IMR-90 (cell line): ENCODE measurements around the gene ZNF831. TPM values are rescaled to one million over a fixed set of nuclear protein-coding genes. Genes with fewer than 3 reads are reported as not detected.

ENCODE experiments used
- ATAC-seq: fragments of 200-7000 bp; cut with Tn5 transposase; 2 replicates; pipeline ENCODE4 v1.9.1; 2020; ENCODE audit warnings: low read depth, mild to moderate bottlenecking, moderate library complexity
- BruUV-seq: library from RNA; stranded (reverse); fragments of 400-500 nt; replicated peaks from 2 replicates; lab custom pipeline; 2021; lab: Mats Ljungman, UMichigan
- CTCF ChIA-PET: fragments of 300-600 bp; formaldehyde crosslinking; extraction: SDS; loops from one replicate; lab custom pipeline; 2021; ENCODE audit warnings: antibody characterized with exemption; lab: Yijun Ruan, JAX
- POLR2A ChIA-PET: fragments of 300-600 bp; sonication (Branson Sonifier 250); formaldehyde crosslinking; loops from one replicate; lab custom pipeline; 2022; ENCODE audit warnings: antibody characterized with exemption; ENCODE audit not compliant: unreplicated experiment; lab: Charles Lee
- DNase-seq: peaks from one replicate; pipeline ENCODE4 v3.0.0; 2013
- H2AFZ ChIP-seq: replicated peaks from 2 replicates; pipeline ENCODE3; 2013; ENCODE audit warnings: low read length, mild to moderate bottlenecking; ENCODE audit not compliant: poor library complexity
- H2AK5ac ChIP-seq: 2 replicates; pipeline ENCODE4 v1.6.1; 2013; ENCODE audit warnings: low read depth, low read length, inconsistent platforms
- H2AK9ac ChIP-seq: replicated peaks from 2 replicates; pipeline ENCODE3; 2013; ENCODE audit warnings: mild to moderate bottlenecking, low read depth, low read length, moderate library complexity; ENCODE audit not compliant: poor library complexity
- H2BK120ac ChIP-seq: 2 replicates; pipeline ENCODE4 v1.6.1; 2013; ENCODE audit warnings: low read depth, low read length, inconsistent platforms
- H2BK15ac ChIP-seq: 3 replicates; pipeline ENCODE4 v1.6.1; 2013; ENCODE audit warnings: low read depth, low read length, inconsistent platforms
- H2BK20ac ChIP-seq: 2 replicates; pipeline ENCODE4 v1.6.1; 2013; ENCODE audit warnings: low read depth, mild to moderate bottlenecking, inconsistent platforms, low read length, moderate library complexity
- H2BK5ac ChIP-seq: 2 replicates; pipeline ENCODE4 v1.6.1; 2013; ENCODE audit warnings: mild to moderate bottlenecking, low read depth, low read length, inconsistent platforms; ENCODE audit not compliant: poor library complexity, severe bottlenecking
- H3K14ac ChIP-seq: replicated peaks from 2 replicates; pipeline ENCODE4 v1.6.1; 2013; ENCODE audit warnings: low read depth, low read length, inconsistent platforms
- H3K18ac ChIP-seq: 2 replicates; pipeline ENCODE4 v1.6.1; 2013; ENCODE audit warnings: low read depth, low read length, control low read depth
- H3K23ac ChIP-seq: 2 replicates; pipeline ENCODE4 v1.6.1; 2013; ENCODE audit warnings: low read depth, low read length, inconsistent platforms
- H3K27ac ChIP-seq: 2 replicates; pipeline ENCODE4 v1.5.1; 2013; ENCODE audit warnings: mild to moderate bottlenecking, control low read depth, low read length; ENCODE audit not compliant: insufficient read depth
- H3K27me3 ChIP-seq: 2 replicates; pipeline ENCODE4 v1.6.1; 2013; ENCODE audit warnings: low read length; ENCODE audit not compliant: control insufficient read depth, insufficient read depth
- H3K36me3 ChIP-seq: 2 replicates; pipeline ENCODE4 v1.6.1; 2013; ENCODE audit warnings: low read length, mixed read lengths; ENCODE audit not compliant: control insufficient read depth, insufficient read depth
- H3K4ac ChIP-seq: 2 replicates; pipeline ENCODE4 v1.6.1; 2013; ENCODE audit warnings: low read depth, low read length, inconsistent platforms
- H3K4me1 ChIP-seq: 2 replicates; pipeline ENCODE4 v1.6.1; 2013; ENCODE audit warnings: low read length, mixed read lengths; ENCODE audit not compliant: control insufficient read depth, insufficient read depth
- H3K4me2 ChIP-seq: 2 replicates; pipeline ENCODE4 v1.6.1; 2013; ENCODE audit warnings: low read depth, mild to moderate bottlenecking, control low read depth, low read length, moderate library complexity
- H3K4me3 ChIP-seq: 2 replicates; pipeline ENCODE4 v1.5.1; 2013; ENCODE audit warnings: low read depth, mild to moderate bottlenecking, control low read depth, low read length, moderate library complexity; ENCODE audit not compliant: insufficient read depth
- H3K56ac ChIP-seq: 2 replicates; pipeline ENCODE4 v1.6.1; 2013; ENCODE audit warnings: low read length, inconsistent platforms; ENCODE audit not compliant: insufficient read depth; ENCODE audit errors: extremely low read depth
- H3K79me1 ChIP-seq, 2 experiments: 2 replicates each; pipeline ENCODE4 v1.6.1; 2013; ENCODE audit warnings: low read length in 2 of 2, inconsistent platforms in 1 of 2, low read depth in 1 of 2
- H3K9ac ChIP-seq: 2 replicates; pipeline ENCODE4 v1.6.1; 2013; ENCODE audit warnings: low read depth, low read length, control low read depth
- H3K9me1 ChIP-seq: 2 replicates; pipeline ENCODE4 v1.6.1; 2013; ENCODE audit warnings: low read length, inconsistent platforms; ENCODE audit not compliant: insufficient read depth
- H3K9me3 ChIP-seq: 2 replicates; pipeline ENCODE4 v1.6.1; 2013; ENCODE audit warnings: low read length; ENCODE audit not compliant: control insufficient read depth, insufficient read depth
- H4K20me1 ChIP-seq: 2 replicates; pipeline ENCODE4 v1.6.1; 2013; ENCODE audit warnings: low read length, inconsistent platforms; ENCODE audit not compliant: insufficient read depth
- H4K5ac ChIP-seq: 2 replicates; pipeline ENCODE4 v1.6.1; 2013; ENCODE audit warnings: mild to moderate bottlenecking, low read depth, low read length, control low read depth
- H4K8ac ChIP-seq, 2 experiments: 2 replicates each; pipeline ENCODE4 v1.6.1; 2013; ENCODE audit warnings: low read depth in 2 of 2, low read length in 2 of 2, control low read depth in 1 of 2, inconsistent platforms in 1 of 2
- H4K91ac ChIP-seq: 2 replicates; pipeline ENCODE4 v1.6.1; 2013; ENCODE audit warnings: low read depth, low read length, inconsistent platforms; ENCODE audit not compliant: insufficient read depth
- BHLHE40 ChIP-seq: fragments of 150-350 bp; IDR thresholded peaks from 2 replicates; pipeline ENCODE4 v1.6.1; 2016; ENCODE audit warnings: mild to moderate bottlenecking, low read depth, low read length
- CHD1 ChIP-seq: IDR thresholded peaks from 2 replicates; pipeline ENCODE4 v1.6.1; 2012; ENCODE audit warnings: low read depth, low read length, improper control_type of control experiment
- CTCF ChIP-seq: conservative IDR thresholded peaks from 2 replicates; pipeline ENCODE4 v1.5.1; 2012; ENCODE audit warnings: mild to moderate bottlenecking, low read depth, low read length, improper control_type of control experiment
- ELK1 ChIP-seq: fragments of 150-350 bp; IDR thresholded peaks from 2 replicates; pipeline ENCODE4 v1.6.1; 2016; ENCODE audit warnings: low read depth, mild to moderate bottlenecking, low read length, moderate library complexity, borderline replicate concordance
- MAFK ChIP-seq: IDR thresholded peaks from 2 replicates; pipeline ENCODE4 v1.6.1; 2012; ENCODE audit warnings: low read depth, low read length, improper control_type of control experiment
- MAZ ChIP-seq: IDR thresholded peaks from 2 replicates; pipeline ENCODE4 v1.6.1; 2012; ENCODE audit warnings: low read depth, mild to moderate bottlenecking, low read length, improper control_type of control experiment, moderate library complexity, borderline replicate concordance
- MXI1 ChIP-seq: IDR thresholded peaks from 2 replicates; pipeline ENCODE4 v1.6.1; 2012; ENCODE audit warnings: low read depth, mild to moderate bottlenecking, low read length, moderate library complexity, borderline replicate concordance
- POLR2A ChIP-seq: IDR thresholded peaks from 2 replicates; pipeline ENCODE4 v1.6.1; 2012; ENCODE audit warnings: mild to moderate bottlenecking, low read depth, low read length
- RAD21 ChIP-seq: IDR thresholded peaks from 2 replicates; pipeline ENCODE4 v1.6.1; 2012; ENCODE audit warnings: low read length, improper control_type of control experiment
- RCOR1 ChIP-seq: IDR thresholded peaks from 2 replicates; pipeline ENCODE4 v1.6.1; 2012; ENCODE audit warnings: mild to moderate bottlenecking, low read length, improper control_type of control experiment; ENCODE audit not compliant: insufficient replicate concordance
- RFX5 ChIP-seq: IDR thresholded peaks from 2 replicates; pipeline ENCODE4 v1.8.0; 2012; ENCODE audit warnings: low read depth, mild to moderate bottlenecking, low read length, moderate library complexity
- USF2 ChIP-seq: fragments of 150-350 bp; IDR thresholded peaks from 2 replicates; pipeline ENCODE4 v1.6.1; 2017; ENCODE audit warnings: mild to moderate bottlenecking, antibody characterized with exemption, low read length, low read depth
- WGBS, 2 experiments: methylation state at CpG; one replicate each; pipeline versions ENCODE4 v1.1.5 to v1.1.7; 2013; ENCODE audit warnings: missing lambda C conversion rate in 2 of 2; ENCODE audit not compliant: insufficient read length in 1 of 2; ENCODE audit errors: extremely low coverage in 2 of 2; 5-methylcytosine and 5-hydroxymethylcytosine counted together
- dilution Hi-C: fragments of 300-500 bp; cut with HindIII; formaldehyde crosslinking; loops from one replicate; pipeline ENCODE4 v1.14.3; 2018; ENCODE audit warnings: low sequenced_read_pairs; ENCODE audit not compliant: unreplicated experiment
- in situ Hi-C: fragments of 300-500 bp; cut with MboI; formaldehyde crosslinking; loops from 3 replicates; pipeline ENCODE4 v1.14.3; 2019; ENCODE audit warnings: low sequenced_read_pairs, inconsistent platforms, mixed read lengths
- intact Hi-C: fragments of 100-400 bp; cut with micrococcal nuclease; formaldehyde crosslinking; loops from 2 replicates; pipeline ENCODE4 v1.10.0; 2022
- polyA plus RNA-seq, 3 experiments: library from polyadenylated mRNA; depleted of rRNA; stranded (reverse); fragments of >200 nt; gene quantifications; 2 replicates each; pipeline ENCODE4 v1.2.3, GENCODE V29; 2012; ENCODE audit warnings: low replicate concordance in 1 of 3
- total RNA-seq: library from RNA; depleted of rRNA; stranded (reverse); fragments of >200 nt; gene quantifications from 2 replicates; pipeline ENCODE4 v1.2.3, GENCODE V29; 2012

Gene ZNF831
- total and polyA plus RNA-seq, 2 of the 4 experiments (the other 2 are of a cell fraction), result not detected

- dilution Hi-C loops (no loop called here), in situ Hi-C loops (no loop called here), intact Hi-C loops (no loop called here)
- Histone ChIP-seq H3K9me1 (no peaks in the 10 kb centered on the region), H2BK120ac (no peak overlapping the region), H2BK15ac (no peak overlapping the region), H3K56ac (no peak overlapping the region), H4K91ac (no peak overlapping the region), H3K4me1 (no peaks in the 10 kb centered on the region), H2AK9ac (no peak overlapping the region), H2BK5ac (no peak overlapping the region), H3K79me1 (no peaks in the 10 kb centered on the region), H4K8ac (no peak overlapping the region), H3K4me3 (no peak overlapping the region), H3K9me3 (no peaks in the 10 kb centered on the region), H2AK5ac (no peak overlapping the region), H2BK20ac (no peak overlapping the region), H3K9ac (no peak overlapping the region), H3K36me3 (no peaks in the 10 kb centered on the region), H4K5ac (no peak overlapping the region), H3K27ac (no peak overlapping the region), H4K20me1 (no peaks in the 10 kb centered on the region), H3K14ac (no peak overlapping the region), H2AFZ (no peak overlapping the region), H3K27me3 (peaks cover 5% of the 10 kb centered on the region), H3K18ac (no peak overlapping the region), H3K23ac (no peak overlapping the region), H3K4ac (no peak overlapping the region), H3K4me2 (no peak overlapping the region)
- 0% methylated on average over 1 of the region's 4 CpGs; no CpG with 5 or more reads in 1 of the 2 experiments for WGBS, 2 experiments
- BruUV-seq, result no TSS peak
- no peak for TF ChIP-seq RFX5
- no peak for TF ChIP-seq MXI1
- no peak for TF ChIP-seq RAD21
- no peak for TF ChIP-seq MAFK
- TF ChIP-seq POLR2A, result no peak
- no peak for TF ChIP-seq CTCF
- no peak for TF ChIP-seq ELK1
- no peak for TF ChIP-seq RCOR1
- no peak for TF ChIP-seq MAZ
- no peak for TF ChIP-seq BHLHE40
- TF ChIP-seq CHD1, result no peak
- TF ChIP-seq USF2, result no peak
- ChIA-PET POLR2A (no interaction called here), CTCF (no interaction called here)
- DNase-seq, result no peak
- no peak for ATAC-seq
These were observed 50.5 kb downstream of the ZNF831 start for GRCh38 chr20:59214073-59214472.
